IMR-90 (cell line): ENCODE data around the gene BTBD2. TPM values are rescaled to one million over a fixed set of nuclear protein-coding genes. Genes with fewer than 3 reads are reported as not detected.
A peak's percentile ranks its signal among the peaks of the same experiment; 100 is the strongest.

ENCODE experiments used
- ATAC-seq: fragments of 200-7000 bp; cut with Tn5 transposase; 2 replicates; pipeline ENCODE4 v1.9.1; 2020; ENCODE audit warnings: low read depth, mild to moderate bottlenecking, moderate library complexity
- BruUV-seq: library from RNA; stranded (reverse); fragments of 400-500 nt; replicated peaks from 2 replicates; lab custom pipeline; 2021; lab: Mats Ljungman, UMichigan
- CTCF ChIA-PET: fragments of 300-600 bp; formaldehyde crosslinking; extraction: SDS; loops from one replicate; lab custom pipeline; 2021; ENCODE audit warnings: antibody characterized with exemption; lab: Yijun Ruan, JAX
- POLR2A ChIA-PET: fragments of 300-600 bp; sonication (Branson Sonifier 250); formaldehyde crosslinking; loops from one replicate; lab custom pipeline; 2022; ENCODE audit warnings: antibody characterized with exemption; ENCODE audit not compliant: unreplicated experiment; lab: Charles Lee
- DNase-seq: peaks from one replicate; pipeline ENCODE4 v3.0.0; 2013
- H2AFZ ChIP-seq: replicated peaks from 2 replicates; pipeline ENCODE3; 2013; ENCODE audit warnings: low read length, mild to moderate bottlenecking; ENCODE audit not compliant: poor library complexity
- H2AK5ac ChIP-seq: 2 replicates; pipeline ENCODE4 v1.6.1; 2013; ENCODE audit warnings: low read depth, low read length, inconsistent platforms
- H2AK9ac ChIP-seq: replicated peaks from 2 replicates; pipeline ENCODE3; 2013; ENCODE audit warnings: mild to moderate bottlenecking, low read depth, low read length, moderate library complexity; ENCODE audit not compliant: poor library complexity
- H2BK120ac ChIP-seq: 2 replicates; pipeline ENCODE4 v1.6.1; 2013; ENCODE audit warnings: low read depth, low read length, inconsistent platforms
- H2BK15ac ChIP-seq: 3 replicates; pipeline ENCODE4 v1.6.1; 2013; ENCODE audit warnings: low read depth, low read length, inconsistent platforms
- H2BK20ac ChIP-seq: 2 replicates; pipeline ENCODE4 v1.6.1; 2013; ENCODE audit warnings: low read depth, mild to moderate bottlenecking, inconsistent platforms, low read length, moderate library complexity
- H2BK5ac ChIP-seq: 2 replicates; pipeline ENCODE4 v1.6.1; 2013; ENCODE audit warnings: mild to moderate bottlenecking, low read depth, low read length, inconsistent platforms; ENCODE audit not compliant: poor library complexity, severe bottlenecking
- H3K14ac ChIP-seq: replicated peaks from 2 replicates; pipeline ENCODE4 v1.6.1; 2013; ENCODE audit warnings: low read depth, low read length, inconsistent platforms
- H3K18ac ChIP-seq: 2 replicates; pipeline ENCODE4 v1.6.1; 2013; ENCODE audit warnings: low read depth, low read length, control low read depth
- H3K23ac ChIP-seq: 2 replicates; pipeline ENCODE4 v1.6.1; 2013; ENCODE audit warnings: low read depth, low read length, inconsistent platforms
- H3K27ac ChIP-seq: 2 replicates; pipeline ENCODE4 v1.5.1; 2013; ENCODE audit warnings: mild to moderate bottlenecking, control low read depth, low read length; ENCODE audit not compliant: insufficient read depth
- H3K27me3 ChIP-seq: 2 replicates; pipeline ENCODE4 v1.6.1; 2013; ENCODE audit warnings: low read length; ENCODE audit not compliant: control insufficient read depth, insufficient read depth
- H3K36me3 ChIP-seq: 2 replicates; pipeline ENCODE4 v1.6.1; 2013; ENCODE audit warnings: low read length, mixed read lengths; ENCODE audit not compliant: control insufficient read depth, insufficient read depth
- H3K4ac ChIP-seq: 2 replicates; pipeline ENCODE4 v1.6.1; 2013; ENCODE audit warnings: low read depth, low read length, inconsistent platforms
- H3K4me1 ChIP-seq: 2 replicates; pipeline ENCODE4 v1.6.1; 2013; ENCODE audit warnings: low read length, mixed read lengths; ENCODE audit not compliant: control insufficient read depth, insufficient read depth
- H3K4me2 ChIP-seq: 2 replicates; pipeline ENCODE4 v1.6.1; 2013; ENCODE audit warnings: low read depth, mild to moderate bottlenecking, control low read depth, low read length, moderate library complexity
- H3K4me3 ChIP-seq: 2 replicates; pipeline ENCODE4 v1.5.1; 2013; ENCODE audit warnings: low read depth, mild to moderate bottlenecking, control low read depth, low read length, moderate library complexity; ENCODE audit not compliant: insufficient read depth
- H3K56ac ChIP-seq: 2 replicates; pipeline ENCODE4 v1.6.1; 2013; ENCODE audit warnings: low read length, inconsistent platforms; ENCODE audit not compliant: insufficient read depth; ENCODE audit errors: extremely low read depth
- H3K79me1 ChIP-seq, 2 experiments: 2 replicates each; pipeline ENCODE4 v1.6.1; 2013; ENCODE audit warnings: low read length in 2 of 2, inconsistent platforms in 1 of 2, low read depth in 1 of 2
- H3K9ac ChIP-seq: 2 replicates; pipeline ENCODE4 v1.6.1; 2013; ENCODE audit warnings: low read depth, low read length, control low read depth
- H3K9me1 ChIP-seq: 2 replicates; pipeline ENCODE4 v1.6.1; 2013; ENCODE audit warnings: low read length, inconsistent platforms; ENCODE audit not compliant: insufficient read depth
- H3K9me3 ChIP-seq: 2 replicates; pipeline ENCODE4 v1.6.1; 2013; ENCODE audit warnings: low read length; ENCODE audit not compliant: control insufficient read depth, insufficient read depth
- H4K20me1 ChIP-seq: 2 replicates; pipeline ENCODE4 v1.6.1; 2013; ENCODE audit warnings: low read length, inconsistent platforms; ENCODE audit not compliant: insufficient read depth
- H4K5ac ChIP-seq: 2 replicates; pipeline ENCODE4 v1.6.1; 2013; ENCODE audit warnings: mild to moderate bottlenecking, low read depth, low read length, control low read depth
- H4K8ac ChIP-seq, 2 experiments: 2 replicates each; pipeline ENCODE4 v1.6.1; 2013; ENCODE audit warnings: low read depth in 2 of 2, low read length in 2 of 2, control low read depth in 1 of 2, inconsistent platforms in 1 of 2
- H4K91ac ChIP-seq: 2 replicates; pipeline ENCODE4 v1.6.1; 2013; ENCODE audit warnings: low read depth, low read length, inconsistent platforms; ENCODE audit not compliant: insufficient read depth
- FOS ChIP-seq: fragments of 150-350 bp; IDR thresholded peaks from 2 replicates; pipeline ENCODE4 v1.6.1; 2016; ENCODE audit warnings: low read depth, low read length
- MAFK ChIP-seq: IDR thresholded peaks from 2 replicates; pipeline ENCODE4 v1.6.1; 2012; ENCODE audit warnings: low read depth, low read length, improper control_type of control experiment
- MAZ ChIP-seq: IDR thresholded peaks from 2 replicates; pipeline ENCODE4 v1.6.1; 2012; ENCODE audit warnings: low read depth, mild to moderate bottlenecking, low read length, improper control_type of control experiment, moderate library complexity, borderline replicate concordance
- NFE2L2 ChIP-seq: fragments of 150-350 bp; IDR thresholded peaks from 2 replicates; pipeline ENCODE4 v1.6.1; 2016; ENCODE audit warnings: low read depth, mild to moderate bottlenecking, low read length
- POLR2A ChIP-seq: IDR thresholded peaks from 2 replicates; pipeline ENCODE4 v1.6.1; 2012; ENCODE audit warnings: mild to moderate bottlenecking, low read depth, low read length
- RAD21 ChIP-seq: IDR thresholded peaks from 2 replicates; pipeline ENCODE4 v1.6.1; 2012; ENCODE audit warnings: low read length, improper control_type of control experiment
- RCOR1 ChIP-seq: IDR thresholded peaks from 2 replicates; pipeline ENCODE4 v1.6.1; 2012; ENCODE audit warnings: mild to moderate bottlenecking, low read length, improper control_type of control experiment; ENCODE audit not compliant: insufficient replicate concordance
- RFX5 ChIP-seq: IDR thresholded peaks from 2 replicates; pipeline ENCODE4 v1.8.0; 2012; ENCODE audit warnings: low read depth, mild to moderate bottlenecking, low read length, moderate library complexity
- WGBS, 2 experiments: methylation state at CpG; one replicate each; pipeline versions ENCODE4 v1.1.5 to v1.1.7; 2013; ENCODE audit warnings: missing lambda C conversion rate in 2 of 2; ENCODE audit not compliant: insufficient read length in 1 of 2; ENCODE audit errors: extremely low coverage in 2 of 2; 5-methylcytosine and 5-hydroxymethylcytosine counted together
- dilution Hi-C: fragments of 300-500 bp; cut with HindIII; formaldehyde crosslinking; loops from one replicate; pipeline ENCODE4 v1.14.3; 2018; ENCODE audit warnings: low sequenced_read_pairs; ENCODE audit not compliant: unreplicated experiment
- in situ Hi-C: fragments of 300-500 bp; cut with MboI; formaldehyde crosslinking; loops from 3 replicates; pipeline ENCODE4 v1.14.3; 2019; ENCODE audit warnings: low sequenced_read_pairs, inconsistent platforms, mixed read lengths
- intact Hi-C: fragments of 100-400 bp; cut with micrococcal nuclease; formaldehyde crosslinking; loops from 2 replicates; pipeline ENCODE4 v1.10.0; 2022
- polyA plus RNA-seq, 3 experiments: library from polyadenylated mRNA; depleted of rRNA; stranded (reverse); fragments of >200 nt; gene quantifications; 2 replicates each; pipeline ENCODE4 v1.2.3, GENCODE V29; 2012; ENCODE audit warnings: low replicate concordance in 1 of 3
- total RNA-seq: library from RNA; depleted of rRNA; stranded (reverse); fragments of >200 nt; gene quantifications from 2 replicates; pipeline ENCODE4 v1.2.3, GENCODE V29; 2012
- TF ChIP-seq, protein P1 (sequence below): conservative IDR thresholded peaks from 2 replicates; pipeline ENCODE4 v1.5.1; 2012; ENCODE audit warnings: mild to moderate bottlenecking, low read depth, low read length, improper control_type of control experiment
- TF ChIP-seq, protein P2 (sequence below): fragments of 150-350 bp; IDR thresholded peaks from 2 replicates; pipeline ENCODE4 v1.6.1; 2017; ENCODE audit warnings: mild to moderate bottlenecking, antibody characterized with exemption, low read length, low read depth

The BTBD2 gene
- total and polyA plus RNA-seq, 2 of the 4 experiments (the other 2 are of a cell fraction), result 24.4 to 65.7 TPM

DNA sequence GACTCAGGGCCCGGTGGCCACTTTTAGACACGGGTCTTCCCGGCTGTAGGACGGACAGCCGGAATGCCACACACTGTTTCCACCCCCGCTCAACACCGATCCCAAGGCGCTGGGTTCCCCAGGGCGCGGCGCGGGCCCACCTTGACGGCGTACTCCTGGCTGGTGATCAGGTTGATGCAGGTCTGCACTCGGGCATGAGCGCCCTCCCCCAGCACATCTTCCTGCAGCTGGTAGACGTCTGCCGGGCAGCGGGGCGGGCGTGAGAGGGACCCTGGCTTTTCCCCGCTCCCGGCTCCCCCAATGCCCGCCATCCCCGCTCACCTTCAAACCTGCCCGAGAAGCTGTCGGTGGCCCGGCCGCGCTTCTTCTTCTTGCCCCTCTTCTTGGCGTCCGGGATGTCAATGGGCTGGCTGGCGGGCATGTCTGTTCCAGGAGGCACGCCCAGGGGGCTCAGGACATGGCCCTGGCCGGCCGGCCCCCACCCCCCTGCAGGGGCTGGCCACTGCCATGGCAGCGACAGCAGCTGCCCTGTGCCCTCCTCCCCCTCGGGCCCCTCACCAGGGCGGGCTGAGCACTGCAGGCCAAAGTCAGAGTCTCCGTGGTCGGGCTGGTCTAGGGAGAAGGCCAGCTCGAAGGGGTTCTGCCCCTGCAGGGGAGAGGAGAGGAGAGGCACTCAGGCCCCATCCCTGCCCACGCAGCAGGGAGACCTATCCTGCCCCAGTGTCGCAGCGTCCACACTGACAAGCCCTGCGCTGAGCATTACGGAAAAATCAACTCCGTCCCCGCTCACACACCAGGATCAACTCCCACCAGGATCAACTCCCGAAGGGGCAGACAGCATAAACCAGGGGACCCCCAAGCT is 30.8 kb upstream of the BTBD2 start:
- no peak overlapping the region for H2BK15ac ChIP-seq
- no peaks in the 10 kb centered on the region for H3K27me3 ChIP-seq
- ATAC-seq (no peak), DNase-seq (no peak)
- H4K5ac ChIP-seq, result no peak overlapping the region
- peaks cover 10 to 71% of the 10 kb centered on the region in 2 experiments; a peak in 3 of 4 replicates for H3K79me1 ChIP-seq
- peaks cover 32% of the 10 kb centered on the region for H3K4me1 ChIP-seq
- dilution Hi-C loops, result no loop called here
- no peak overlapping the region for H2BK5ac ChIP-seq
- no peak overlapping the region for H3K4ac ChIP-seq
- no peak overlapping the region for H3K4me3 ChIP-seq
- peak overlapping the region; percentile 13 for H2AK9ac ChIP-seq
- H3K9me3 ChIP-seq, result no peaks in the 10 kb centered on the region
- in situ Hi-C loops, result no loop called here
- no peak overlapping the region for H2AK5ac ChIP-seq
- no peak overlapping the region for H3K56ac ChIP-seq
- 0 out of 2 replicates have a peak, but pooled peaks cover 4% of the 10 kb centered on the region for H3K9me1 ChIP-seq
- no peak overlapping the region for H4K8ac ChIP-seq
- H3K14ac ChIP-seq, result no peak overlapping the region
- no TSS peak for BruUV-seq
- no peak overlapping the region for H3K23ac ChIP-seq
- no peak for TF ChIP-seq NFE2L2
- TF ChIP-seq, protein P1, sequence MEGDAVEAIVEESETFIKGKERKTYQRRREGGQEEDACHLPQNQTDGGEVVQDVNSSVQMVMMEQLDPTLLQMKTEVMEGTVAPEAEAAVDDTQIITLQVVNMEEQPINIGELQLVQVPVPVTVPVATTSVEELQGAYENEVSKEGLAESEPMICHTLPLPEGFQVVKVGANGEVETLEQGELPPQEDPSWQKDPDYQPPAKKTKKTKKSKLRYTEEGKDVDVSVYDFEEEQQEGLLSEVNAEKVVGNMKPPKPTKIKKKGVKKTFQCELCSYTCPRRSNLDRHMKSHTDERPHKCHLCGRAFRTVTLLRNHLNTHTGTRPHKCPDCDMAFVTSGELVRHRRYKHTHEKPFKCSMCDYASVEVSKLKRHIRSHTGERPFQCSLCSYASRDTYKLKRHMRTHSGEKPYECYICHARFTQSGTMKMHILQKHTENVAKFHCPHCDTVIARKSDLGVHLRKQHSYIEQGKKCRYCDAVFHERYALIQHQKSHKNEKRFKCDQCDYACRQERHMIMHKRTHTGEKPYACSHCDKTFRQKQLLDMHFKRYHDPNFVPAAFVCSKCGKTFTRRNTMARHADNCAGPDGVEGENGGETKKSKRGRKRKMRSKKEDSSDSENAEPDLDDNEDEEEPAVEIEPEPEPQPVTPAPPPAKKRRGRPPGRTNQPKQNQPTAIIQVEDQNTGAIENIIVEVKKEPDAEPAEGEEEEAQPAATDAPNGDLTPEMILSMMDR, result no peak
- TF ChIP-seq MAFK, result no peak
- TF ChIP-seq, protein P2, sequence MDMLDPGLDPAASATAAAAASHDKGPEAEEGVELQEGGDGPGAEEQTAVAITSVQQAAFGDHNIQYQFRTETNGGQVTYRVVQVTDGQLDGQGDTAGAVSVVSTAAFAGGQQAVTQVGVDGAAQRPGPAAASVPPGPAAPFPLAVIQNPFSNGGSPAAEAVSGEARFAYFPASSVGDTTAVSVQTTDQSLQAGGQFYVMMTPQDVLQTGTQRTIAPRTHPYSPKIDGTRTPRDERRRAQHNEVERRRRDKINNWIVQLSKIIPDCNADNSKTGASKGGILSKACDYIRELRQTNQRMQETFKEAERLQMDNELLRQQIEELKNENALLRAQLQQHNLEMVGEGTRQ, result no peak
- no peak for TF ChIP-seq MAZ
- TF ChIP-seq RFX5, result no peak
- no peak for TF ChIP-seq FOS
- TF ChIP-seq RAD21, result no peak
- no peak for TF ChIP-seq POLR2A
- TF ChIP-seq RCOR1, result no peak
- intact Hi-C loops, result no loop called here
- POLR2A ChIA-PET, result no interaction called here
- H2BK120ac ChIP-seq, result no peak overlapping the region
- 99% methylated on average over 15 of the region's 50 CpGs; no CpG with 5 or more reads in 1 of the 2 experiments for WGBS, 2 experiments
- no peak overlapping the region for H4K91ac ChIP-seq
- peaks cover 38% of the 10 kb centered on the region for H3K36me3 ChIP-seq
- H2AFZ ChIP-seq, result no peak overlapping the region
- H3K4me2 ChIP-seq, result no peak overlapping the region
- no peak overlapping the region for H2BK20ac ChIP-seq
- no peak overlapping the region for H3K18ac ChIP-seq
- CTCF ChIA-PET, result no interaction called here
- no peak overlapping the region for H3K27ac ChIP-seq
- peaks cover 62% of the 10 kb centered on the region for H4K20me1 ChIP-seq
- H3K9ac ChIP-seq, result no peak overlapping the region
